ENCODE data around the gene SRC.

SRC gene

GRCh38 chr20:37315452-37316110, 30.4 kb upstream of the SRC start:
- DNase-seq: no peak

GRCh38 chr20:37316116-37316774, 29.7 kb upstream of the SRC start:
- no peak for DNase-seq

DNA sequence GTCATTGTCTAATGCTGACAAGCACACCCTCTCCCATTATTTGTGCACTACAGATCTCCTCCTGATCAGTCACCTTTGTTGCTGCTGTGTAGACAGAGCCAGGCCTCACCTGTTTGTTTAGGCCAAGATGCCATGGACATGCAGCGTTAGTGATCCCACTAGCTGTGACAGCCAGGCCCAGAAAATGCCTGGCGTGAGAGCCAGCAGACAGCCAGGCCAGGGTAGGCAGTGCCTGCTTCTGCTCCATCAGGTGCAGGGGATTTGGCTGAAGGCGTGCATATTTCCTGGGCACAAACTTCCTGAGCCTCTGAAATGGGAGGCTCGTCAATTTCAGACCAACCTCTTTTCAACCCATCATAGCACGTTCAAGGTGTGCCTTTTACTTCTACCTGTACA, 29.2 kb upstream of the SRC start:
- no peak for DNase-seq

GRCh38 chr20:37317316-37317715, 28.6 kb upstream of the SRC start:
- no peak for DNase-seq

DNA sequence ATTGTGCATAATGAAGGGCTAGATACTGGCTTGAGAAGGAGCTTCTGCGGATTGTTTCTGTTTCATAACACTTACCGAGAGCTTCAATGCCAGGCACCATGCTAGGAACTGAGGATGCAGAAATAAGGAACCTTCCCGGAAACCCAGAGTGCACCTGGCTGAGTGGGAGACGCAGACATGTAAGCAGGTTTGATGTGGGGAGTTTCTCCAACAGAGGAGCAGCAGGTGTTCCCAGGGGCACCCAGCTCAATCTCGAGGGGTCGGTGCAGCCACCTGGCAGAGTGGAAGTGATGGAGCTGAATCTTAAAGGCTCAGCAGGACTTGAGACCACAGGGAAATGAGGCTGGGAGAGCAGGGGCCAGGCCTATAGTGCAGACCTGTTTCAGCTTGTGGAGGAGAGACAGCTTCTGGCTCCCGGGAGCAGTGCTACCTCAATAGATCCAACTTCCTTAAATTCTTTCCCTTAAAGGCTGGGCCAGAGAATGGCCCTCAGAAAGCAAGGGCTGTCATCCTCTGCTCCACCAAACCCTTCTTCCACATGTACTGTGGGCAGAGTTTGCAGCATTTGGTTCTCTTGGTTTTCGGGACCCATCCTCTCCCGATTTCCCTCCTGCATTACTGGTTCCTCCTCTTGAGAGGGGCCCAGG, 27.8 kb upstream of the SRC start:
- no peak for DNase-seq

DNA sequence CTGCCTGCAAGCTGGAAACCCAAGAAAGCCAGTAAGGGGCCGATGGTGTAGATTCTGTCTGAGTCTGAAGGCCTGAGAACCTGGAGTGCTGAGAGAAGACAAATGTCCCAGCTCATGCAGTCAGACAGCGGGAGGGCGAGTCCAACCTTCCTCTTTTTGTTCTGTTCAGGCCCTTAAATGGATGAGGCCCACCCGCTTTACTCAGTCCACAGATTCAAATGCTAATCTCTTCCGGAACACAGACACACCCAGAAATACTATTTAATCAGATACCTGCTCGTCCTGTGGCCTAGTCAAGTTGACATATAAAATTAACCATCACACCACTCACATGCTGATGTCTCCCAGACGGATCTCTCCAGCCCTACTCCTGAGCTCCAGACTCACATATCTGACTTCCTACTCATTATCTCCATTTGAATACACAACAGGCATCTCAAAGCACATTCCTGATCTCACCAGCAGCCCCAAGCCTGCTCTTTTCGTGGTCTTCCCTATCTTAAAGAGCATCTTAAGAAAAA, 26.7 kb upstream of the SRC start:
- DNase-seq: no peak

DNA sequence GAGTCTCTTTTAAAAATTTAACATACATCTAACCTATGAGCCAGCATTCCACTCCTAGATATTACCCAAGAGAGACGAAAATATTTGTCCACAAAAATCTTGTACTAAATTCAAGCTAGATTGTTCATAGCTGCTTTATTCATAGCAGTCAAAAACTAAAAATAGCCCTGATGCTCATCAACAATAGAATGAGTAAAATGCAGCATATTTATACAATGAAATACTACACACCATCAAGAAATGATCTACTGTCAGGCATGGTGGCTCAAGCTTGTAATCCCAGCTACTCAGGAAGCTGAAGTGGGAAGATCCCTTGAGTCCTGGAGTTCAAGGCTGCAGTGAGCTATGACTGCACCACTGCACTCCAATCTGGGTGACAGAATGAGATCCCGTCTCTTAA, 22.0 kb upstream of the SRC start:
- DNase-seq: no peak

GRCh38 chr20:37325206-37325605, 20.7 kb upstream of the SRC start:
- DNase-seq: no peak

GRCh38 chr20:37326666-37327065, 19.3 kb upstream of the SRC start:
- no peak for DNase-seq

DNA sequence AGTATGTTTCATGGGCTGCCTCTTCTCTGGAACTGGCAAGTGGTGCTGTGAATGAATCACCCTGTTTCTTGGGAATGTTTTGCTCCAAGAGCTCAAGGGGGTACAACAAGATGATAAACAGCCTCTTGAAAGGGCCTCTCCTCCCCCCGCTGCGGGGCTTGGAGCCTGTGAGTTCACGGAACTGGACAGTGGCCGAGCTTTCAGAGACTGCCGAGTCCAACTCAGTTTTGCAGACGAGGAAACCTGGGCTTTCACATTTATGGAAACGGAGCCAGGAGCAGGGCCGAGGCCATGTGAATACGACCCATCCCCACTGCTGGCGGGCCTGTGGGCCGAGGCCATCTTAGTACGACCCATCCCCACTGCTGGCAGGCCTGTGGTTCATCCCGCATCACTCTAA, 18.2 kb upstream of the SRC start:
- DNase-seq: no peak

DNA sequence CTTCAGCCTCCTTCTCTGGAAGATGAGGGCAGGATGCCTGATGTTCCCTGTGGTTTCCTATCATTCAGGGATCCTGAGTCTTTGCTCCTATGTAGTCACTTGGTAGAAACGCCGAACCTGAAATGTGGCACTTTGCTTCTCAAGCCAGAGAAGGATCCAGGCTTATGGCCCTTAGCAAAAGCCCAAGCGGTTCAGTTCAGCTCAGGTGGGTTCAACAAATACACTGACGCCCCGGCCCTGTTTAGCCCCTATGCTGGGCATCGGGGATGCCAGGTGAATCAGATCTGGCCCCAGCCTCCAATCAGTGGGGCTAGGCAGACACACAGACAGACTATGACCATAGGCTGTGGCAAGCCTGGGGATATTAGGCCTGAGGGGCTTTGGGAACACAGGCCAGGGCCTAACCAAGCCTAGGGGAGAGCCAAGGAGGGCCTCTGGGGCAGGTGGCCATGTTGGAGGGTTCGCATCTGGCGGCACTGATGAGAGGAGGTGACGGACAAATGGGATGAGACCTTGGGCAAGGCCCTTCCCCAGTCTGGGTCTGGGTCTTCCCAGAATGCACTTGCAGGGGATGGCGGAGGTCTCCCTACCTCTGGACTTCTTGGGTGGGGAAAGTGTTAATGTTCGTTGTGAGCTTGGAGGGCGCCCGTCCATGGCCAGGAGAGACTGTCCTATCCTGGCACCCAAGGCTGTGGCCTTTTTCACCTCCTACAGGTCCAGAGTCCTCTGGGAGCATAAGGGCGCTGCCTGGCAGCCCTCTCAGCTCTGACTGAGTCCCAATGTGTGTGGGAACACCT, 17.6 kb upstream of the SRC start:
- no peak for DNase-seq

DNA sequence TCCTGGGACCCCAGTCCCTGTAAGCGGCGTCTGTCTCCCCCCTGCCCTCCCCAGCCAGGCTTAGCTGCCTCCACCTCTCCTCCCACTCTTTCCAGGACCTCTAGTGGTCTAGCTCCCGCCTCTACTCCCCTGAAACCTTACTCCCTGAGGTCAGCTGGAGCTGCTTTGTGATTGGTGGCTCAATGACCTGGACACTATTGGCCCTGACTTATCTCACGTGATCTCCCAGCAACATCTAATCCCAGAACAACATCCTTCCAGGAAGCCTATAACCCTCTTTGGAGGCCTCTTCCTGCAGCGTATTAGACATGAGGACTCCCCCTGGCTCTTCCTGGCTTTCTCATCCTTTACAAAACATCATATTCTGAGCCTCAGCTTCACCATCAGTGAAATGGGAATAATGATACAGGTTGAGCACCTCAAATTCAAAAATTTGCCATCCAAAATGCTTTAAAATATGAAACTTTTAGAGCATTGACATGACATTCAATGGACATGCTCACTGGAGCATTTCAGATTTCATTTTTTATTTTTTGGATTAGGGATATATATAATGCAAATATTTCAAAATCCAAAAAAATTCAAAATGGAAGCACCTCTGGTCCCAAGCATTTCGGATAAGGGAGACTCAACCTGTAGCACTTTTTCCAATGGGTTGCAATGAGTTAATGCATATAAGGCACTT, 16.3 kb upstream of the SRC start:
- DNase-seq: no peak

DNA sequence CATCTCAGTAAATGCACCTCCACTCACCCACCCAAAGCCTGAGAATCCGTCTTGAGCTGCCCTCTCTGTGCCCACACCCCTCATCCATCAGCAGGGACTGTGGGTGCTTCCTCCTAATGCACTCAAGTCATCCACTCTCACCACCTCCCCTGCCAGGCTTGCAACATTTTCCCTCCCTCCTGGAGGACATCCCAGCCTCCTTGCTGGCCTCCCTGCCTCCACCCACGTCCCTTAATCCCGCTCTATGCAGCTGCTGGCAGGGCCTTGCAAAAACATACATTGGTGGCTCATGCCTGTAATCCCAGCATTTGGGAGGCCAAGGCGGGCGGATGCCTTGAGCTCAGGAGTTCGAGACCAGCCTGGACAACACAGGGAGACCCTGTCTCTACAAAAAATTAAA, 15.6 kb upstream of the SRC start:
- DNase-seq: no peak

GRCh38 chr20:37331060-37331857, 14.7 kb upstream of the SRC start:
- no peak for DNase-seq

DNA sequence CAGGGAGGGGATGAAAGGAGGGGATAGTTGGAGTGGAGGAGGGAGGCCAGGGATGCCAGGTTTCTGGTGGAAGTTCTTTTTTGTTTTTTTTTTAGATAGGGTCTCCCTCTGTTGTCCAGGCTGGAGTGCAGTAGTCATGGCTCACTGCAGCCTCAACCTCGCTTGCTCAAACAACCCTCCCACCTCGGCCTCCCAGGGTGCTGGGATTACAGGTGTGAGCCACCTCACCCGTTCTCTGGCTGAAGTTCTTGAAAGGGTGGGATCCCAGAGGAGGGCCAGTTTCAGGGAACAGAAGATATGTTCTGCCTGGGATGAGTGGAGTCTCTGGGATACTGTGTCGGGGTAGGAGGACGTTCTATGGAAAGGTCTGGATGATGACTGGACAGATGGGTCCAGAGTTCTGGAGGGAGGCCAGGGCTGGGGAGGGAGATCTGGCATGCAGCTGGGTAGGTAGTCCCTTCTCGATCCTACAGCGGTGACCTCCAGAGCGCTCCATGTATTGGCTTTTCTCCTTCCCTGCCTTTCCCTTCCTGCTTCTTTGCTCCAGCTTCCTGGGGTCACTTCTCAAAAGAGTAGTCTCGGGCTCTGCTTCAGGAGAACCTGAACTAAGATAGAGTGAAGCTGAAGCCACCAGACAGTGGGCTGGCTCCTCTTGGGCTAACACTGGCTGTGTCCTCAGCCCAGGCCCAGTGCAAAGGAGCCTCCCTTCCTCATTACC, 12.7 kb upstream of the SRC start:
- DNase-seq: no peak

- DNase-seq: no peak
Observed at GRCh38 chr20:37333848-37334318, 12.1 kb upstream of the SRC start.

DNA sequence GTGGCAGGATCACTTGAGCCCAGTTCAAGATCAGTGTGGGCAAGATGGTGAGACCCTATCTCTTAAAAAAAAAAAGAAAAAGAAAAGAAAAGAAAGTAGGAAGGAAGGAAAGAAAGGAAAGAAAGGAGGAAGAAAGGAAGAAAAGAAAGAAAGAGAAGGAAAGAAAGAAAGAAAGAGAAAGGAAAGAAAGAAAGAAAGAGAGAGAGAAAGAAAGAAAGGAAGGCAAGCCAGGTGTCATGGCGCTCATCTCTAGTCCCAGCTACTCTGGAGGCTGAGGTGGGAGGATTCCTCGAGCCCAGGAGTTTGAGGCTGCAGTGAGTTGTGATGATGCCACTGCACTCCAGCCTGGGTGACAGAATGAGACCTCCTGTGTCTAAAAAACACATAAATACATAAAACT, 11.5 kb upstream of the SRC start:
- no peak for DNase-seq

DNA sequence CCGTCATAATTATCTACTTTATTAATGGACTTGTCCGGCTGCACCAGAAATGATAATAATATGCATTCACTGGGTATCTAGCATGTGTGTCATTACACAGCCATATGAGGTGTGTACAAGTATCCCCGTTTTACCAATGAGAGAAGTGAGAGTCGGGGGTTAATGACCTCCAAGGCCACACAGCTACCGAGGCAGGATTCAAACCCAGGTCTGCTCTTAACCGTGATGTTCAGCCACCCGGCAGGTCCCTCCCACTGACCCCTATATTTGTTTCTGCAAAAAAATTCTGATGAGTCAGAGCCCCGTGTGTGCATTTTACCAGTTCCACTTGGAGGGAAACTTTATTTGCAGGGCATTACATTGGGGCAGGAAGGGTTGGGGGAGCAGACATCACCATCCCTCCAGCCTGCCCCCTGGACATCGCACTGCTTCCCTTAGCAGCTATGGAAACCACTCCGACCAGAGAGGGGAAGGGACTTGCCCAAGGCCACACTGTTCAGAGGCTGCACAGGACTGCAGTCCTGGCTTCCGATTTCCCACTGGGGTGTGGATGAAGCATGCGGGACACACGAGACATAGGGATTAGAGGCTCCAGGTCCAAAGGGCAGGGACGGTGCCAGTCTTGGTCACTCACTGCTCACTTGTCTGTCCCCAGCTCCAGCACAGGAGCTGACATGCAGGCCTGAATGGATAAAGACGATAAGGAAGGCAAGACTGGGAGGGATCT, 10.1 kb upstream of the SRC start:
- DNase-seq: no peak

DNA sequence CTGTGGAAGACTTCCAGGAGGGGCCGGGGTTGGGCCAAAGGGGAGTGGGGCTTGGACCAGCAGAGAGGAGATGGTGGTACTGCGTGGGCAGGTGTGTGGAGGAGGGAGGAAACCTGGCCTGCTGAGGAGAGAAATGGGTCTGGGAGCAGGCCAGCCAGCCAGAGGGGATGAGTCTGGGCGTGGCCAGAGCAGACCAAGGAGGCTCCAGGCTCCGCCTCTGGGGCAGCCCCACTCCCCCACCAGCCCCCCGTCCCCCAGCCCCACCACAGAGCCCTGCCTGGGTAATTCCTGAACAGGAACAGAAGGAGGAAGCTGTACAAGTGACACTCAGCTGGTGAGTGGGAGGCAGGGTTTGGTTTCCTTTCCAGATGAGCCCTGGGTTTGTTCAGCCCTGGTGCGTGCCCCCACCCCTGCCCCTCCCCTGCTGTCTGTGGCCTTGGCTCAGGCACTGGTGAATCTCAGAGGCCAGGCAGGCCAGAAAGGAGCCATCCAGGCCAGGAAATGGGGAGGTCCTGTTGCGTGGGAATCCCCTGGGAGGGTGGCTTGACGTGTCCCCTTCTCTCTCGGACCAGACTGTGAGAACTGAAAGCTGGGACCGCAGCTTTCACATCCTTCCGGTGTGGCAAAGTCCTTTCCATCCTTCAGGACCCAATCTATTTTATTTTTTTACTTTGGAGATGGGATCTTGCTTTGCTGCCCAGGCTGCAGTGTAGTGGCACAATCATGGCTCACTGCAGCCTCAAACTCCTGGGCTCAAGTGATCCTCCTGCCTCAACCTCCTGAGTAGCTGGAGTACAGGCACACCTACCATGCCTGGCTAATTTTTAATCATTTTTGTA, 9.4 kb upstream of the SRC start:
- DNase-seq: peak; percentile 50

Data from stimulated activated naive CD4-positive, alpha-beta T cell treated with Interleukin-2 at 50 U/mL for 16 hours (primary cell).